Smooth muscle cell (in vitro differentiated cells): Measurements from ENCODE around the gene SOX10. TPM values are rescaled to one million over a fixed set of nuclear protein-coding genes. Genes with fewer than 3 reads are reported as not detected.

ENCODE experiments used
- DNase-seq: peaks from one replicate; lab custom pipeline; 2025; ENCODE audit not compliant: unreplicated experiment; lab: John Stamatoyannopoulos, UW
- H2AFZ ChIP-seq: fragments of 200-600 bp; sonication (generic); 2 replicates; pipeline ENCODE4 v1.6.0; 2016; ENCODE audit warnings: antibody characterized with exemption, low read depth, mild to moderate bottlenecking
- H3F3A ChIP-seq: fragments of 200-600 bp; sonication (generic); 2 replicates; pipeline ENCODE4 v1.6.0; 2017; ENCODE audit warnings: antibody characterized with exemption, low read depth
- H3K27ac ChIP-seq: fragments of 200-600 bp; sonication (generic); 2 replicates; pipeline ENCODE4 v1.5.1; 2016; ENCODE audit warnings: low read depth, mild to moderate bottlenecking
- H3K27me3 ChIP-seq: fragments of 200-600 bp; sonication (generic); 2 replicates; pipeline ENCODE4 v1.6.1; 2016; ENCODE audit warnings: low read depth, mild to moderate bottlenecking
- H3K36me3 ChIP-seq: fragments of 200-600 bp; sonication (generic); 2 replicates; pipeline ENCODE4 v1.5.1; 2016; ENCODE audit warnings: low read depth
- H3K4me1 ChIP-seq: fragments of 200-600 bp; sonication (generic); 2 replicates; pipeline ENCODE4 v1.5.1; 2016; ENCODE audit warnings: low read depth
- H3K4me2 ChIP-seq: fragments of 200-600 bp; sonication (generic); 2 replicates; pipeline ENCODE4 v1.6.0; 2016; ENCODE audit warnings: mild to moderate bottlenecking
- H3K4me3 ChIP-seq: fragments of 200-600 bp; sonication (generic); 2 replicates; pipeline ENCODE4 v1.5.1; 2016; ENCODE audit warnings: mild to moderate bottlenecking
- H3K79me2 ChIP-seq: fragments of 200-600 bp; sonication (generic); 2 replicates; pipeline ENCODE4 v1.6.0; 2016; ENCODE audit warnings: low read depth, mild to moderate bottlenecking
- H3K9ac ChIP-seq: fragments of 200-600 bp; sonication (generic); 2 replicates; pipeline ENCODE4 v1.6.0; 2016; ENCODE audit warnings: low read depth
- H3K9me3 ChIP-seq: fragments of 200-600 bp; sonication (generic); replicated peaks from 2 replicates; pipeline ENCODE4 v1.5.1; 2016; ENCODE audit warnings: low read depth
- H4K20me1 ChIP-seq: fragments of 200-600 bp; sonication (generic); 2 replicates; pipeline ENCODE4 v1.6.0; 2016; ENCODE audit warnings: low read depth
- CTCF ChIP-seq: fragments of 200-600 bp; sonication (generic); IDR thresholded peaks from 2 replicates; pipeline ENCODE4 v1.5.1; 2017; ENCODE audit warnings: borderline replicate concordance, mild to moderate bottlenecking, antibody characterized with exemption; ENCODE audit not compliant: insufficient read depth, poor library complexity, severe bottlenecking
- WGBS: methylation state at CpG from one replicate; pipeline ENCODE4 v1.1.7; 2016; ENCODE audit warnings: low lambda C conversion rate; 5-methylcytosine and 5-hydroxymethylcytosine counted together
- polyA plus RNA-seq: library from polyadenylated mRNA; unstranded; fragments of >200 nt; fragmentation: Nextera tagmentation; extraction: Ambion mirVana; gene quantifications from 2 replicates; pipeline ENCODE4 v1.2.1, GENCODE V29; 2016
- total RNA-seq: library from RNA; depleted of rRNA; stranded (reverse); fragments of >200 nt; gene quantifications from 2 replicates; pipeline ENCODE4 v1.2.3, GENCODE V29; 2014

SOX10 gene
- total and polyA plus RNA-seq, 2 experiments from 2014 or later = not detected

GRCh38 chr22:38005943-38006342, 21.6 kb upstream of the SOX10 start:
- Histone ChIP-seq H3K4me1 (no peaks in the 10 kb centered on the region), H3K4me2 (no peak overlapping the region), H3K9me3 (no peaks in the 10 kb centered on the region), H3K27me3 (no peaks in the 10 kb centered on the region), H3K9ac (no peak overlapping the region), H2AFZ (no peak overlapping the region), H3K36me3 (no peaks in the 10 kb centered on the region), H3F3A (no peaks in the 10 kb centered on the region), H3K79me2 (no peaks in the 10 kb centered on the region), H3K27ac (no peak overlapping the region), H4K20me1 (no peaks in the 10 kb centered on the region), H3K4me3 (no peak overlapping the region)
- TF ChIP-seq CTCF = no peak
- no peak for DNase-seq
- 89% methylated on average over 6 of the region's 6 CpGs for WGBS

GRCh38 chr22:37999640-38000272, 15.4 kb upstream of the SOX10 start:
- H2AFZ ChIP-seq = no peak overlapping the region
- no peaks in the 10 kb centered on the region for H3K79me2 ChIP-seq
- H3K4me2 ChIP-seq = no peak overlapping the region
- H3K9me3 ChIP-seq = no peaks in the 10 kb centered on the region
- no peaks in the 10 kb centered on the region for H3F3A ChIP-seq
- no peak overlapping the region for H3K4me3 ChIP-seq
- no peak for DNase-seq
- H3K4me1 ChIP-seq = peaks cover 7% of the 10 kb centered on the region
- H4K20me1 ChIP-seq = no peaks in the 10 kb centered on the region
- TF ChIP-seq CTCF = no peak
- H3K27ac ChIP-seq = no peak overlapping the region
- H3K9ac ChIP-seq = no peak overlapping the region
- no peaks in the 10 kb centered on the region for H3K27me3 ChIP-seq
- 70% methylated on average over 16 of the region's 16 CpGs for WGBS
- no peaks in the 10 kb centered on the region for H3K36me3 ChIP-seq

- TF ChIP-seq CTCF = no peak
- Histone ChIP-seq H3K27ac (no peak overlapping the region), H4K20me1 (no peaks in the 10 kb centered on the region), H3K79me2 (no peaks in the 10 kb centered on the region), H3K36me3 (no peaks in the 10 kb centered on the region), H2AFZ (no peak overlapping the region), H3K4me2 (no peak overlapping the region), H3K4me3 (no peak overlapping the region), H3K4me1 (peaks cover 7% of the 10 kb centered on the region), H3K27me3 (no peaks in the 10 kb centered on the region), H3F3A (no peaks in the 10 kb centered on the region), H3K9me3 (no peaks in the 10 kb centered on the region), H3K9ac (no peak overlapping the region)
- 88% methylated on average over 10 of the region's 10 CpGs for WGBS
- no peak for DNase-seq
Measured at GRCh38 chr22:37999236-37999635, 14.9 kb upstream of the SOX10 start.

- H3K4me3 ChIP-seq = no peak overlapping the region
- WGBS = 72% methylated on average over 7 of the region's 7 CpGs
- H4K20me1 ChIP-seq = no peaks in the 10 kb centered on the region
- H3K4me2 ChIP-seq = no peak overlapping the region
- H3K79me2 ChIP-seq = no peaks in the 10 kb centered on the region
- no peak overlapping the region for H3K27ac ChIP-seq
- H3K4me1 ChIP-seq = peaks cover 7% of the 10 kb centered on the region
- H3K36me3 ChIP-seq = no peaks in the 10 kb centered on the region
- H3K27me3 ChIP-seq = no peaks in the 10 kb centered on the region
- DNase-seq = no peak
- no peak overlapping the region for H2AFZ ChIP-seq
- H3K9me3 ChIP-seq = no peaks in the 10 kb centered on the region
- H3F3A ChIP-seq = no peaks in the 10 kb centered on the region
- no peak overlapping the region for H3K9ac ChIP-seq
- TF ChIP-seq CTCF = no peak
Measured at GRCh38 chr22:37998543-37998942, 14.2 kb upstream of the SOX10 start.
